ENCODE measurements around the gene TRPC3. TPM values are rescaled to one million over a fixed set of nuclear protein-coding genes. Genes with fewer than 3 reads are reported as not detected.

TRPC3 gene
- total and polyA plus RNA-seq, 5 experiments from 2014 or later, result 0.31 TPM; not detected in 4

DNA sequence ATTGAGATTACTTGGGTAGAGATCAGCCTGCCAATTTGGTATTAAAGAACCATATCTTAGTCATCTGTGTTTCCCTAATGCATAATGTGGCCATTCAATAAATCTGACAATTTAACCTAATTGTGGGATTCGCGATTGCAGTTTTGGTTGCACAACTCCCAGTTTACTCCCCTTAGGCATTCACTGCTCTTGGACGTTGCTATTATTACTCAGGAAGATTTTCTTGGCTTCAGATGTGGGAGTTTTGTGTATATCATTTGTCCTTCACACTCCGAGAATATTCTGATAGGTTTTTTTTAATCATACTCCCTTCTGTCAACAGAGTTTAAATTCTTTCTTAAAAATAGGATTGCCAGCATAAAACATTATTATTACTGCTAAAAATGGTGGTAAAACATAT lies 22.0 kb upstream of the TRPC3 start:
- Mint-ChIP-seq H3K4me1 (peaks cover 5 to 19% (median 12%) of the 10 kb centered on the region in 4 donors), H3K9me3 (no peaks in the 10 kb centered on the region), H3K27ac (peak overlapping the region in 1 of 10 donors; percentile 15), H3K4me3 (no peak overlapping the region), H3K36me3 (peaks cover 0 to 2% (median 0%) of the 10 kb centered on the region in 3 donors), H3K27me3 (peaks cover 6 to 27% (median 11%) of the 10 kb centered on the region in 5 donors)
- ATAC-seq, result no peak
- POLR2A ChIA-PET, result no interaction called here
- DNase-seq, result no peak

DNA sequence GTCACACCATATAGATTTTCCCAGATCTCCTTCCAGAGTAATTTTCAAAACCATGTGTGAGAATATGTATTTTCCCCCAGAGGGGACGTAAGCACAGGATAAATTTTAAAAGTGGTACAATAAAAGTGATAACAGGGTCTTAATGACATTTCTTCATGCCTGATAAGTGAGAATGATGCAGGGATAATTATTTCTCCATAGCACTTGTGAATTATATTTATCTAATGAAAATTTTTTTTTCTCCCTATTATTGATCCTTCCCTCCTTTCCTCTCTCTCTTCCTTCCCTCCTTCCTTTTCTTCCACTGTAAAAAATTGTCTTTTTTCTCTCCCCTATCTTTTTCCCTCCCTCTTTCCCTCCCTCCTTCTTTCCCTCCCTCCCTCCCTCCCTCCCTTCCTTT lies 17.0 kb upstream of the TRPC3 start:
- no peaks in the 10 kb centered on the region for H3K4me1 Mint-ChIP-seq
- H3K4me3 Mint-ChIP-seq, result no peak overlapping the region
- no peaks in the 10 kb centered on the region for H3K36me3 Mint-ChIP-seq
- POLR2A ChIA-PET, result no interaction called here
- H3K27me3 Mint-ChIP-seq, result peaks cover 18 to 37% (median 21%) of the 10 kb centered on the region in 5 donors
- H3K9me3 Mint-ChIP-seq, result peaks cover 0 to 11% (median 0%) of the 10 kb centered on the region in 9 donors
- ATAC-seq, result no peak
- no peak for DNase-seq
- no peak overlapping the region for H3K27ac Mint-ChIP-seq

DNA sequence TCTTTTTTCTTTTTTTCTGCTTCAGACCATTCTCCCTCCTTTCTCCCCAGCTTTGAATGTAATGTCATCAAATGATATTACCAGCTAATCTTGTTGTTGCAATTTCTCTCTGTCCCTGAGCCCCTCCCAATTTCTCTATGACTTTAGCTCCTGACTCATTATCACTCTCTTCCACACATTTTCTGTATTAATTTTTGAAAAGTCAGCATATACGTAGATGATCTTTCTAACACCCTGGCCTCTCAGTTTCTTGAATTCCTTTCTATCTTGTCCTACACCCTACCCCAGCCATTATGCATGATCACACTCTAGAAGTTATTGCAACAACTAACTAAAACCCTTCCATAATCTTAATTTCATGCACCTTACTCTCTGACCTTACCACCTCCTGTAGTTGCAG lies 13.1 kb upstream of the TRPC3 start:
- peaks cover 12 to 23% (median 20%) of the 10 kb centered on the region in 5 donors for H3K27me3 Mint-ChIP-seq
- ATAC-seq, result no peak

DNA sequence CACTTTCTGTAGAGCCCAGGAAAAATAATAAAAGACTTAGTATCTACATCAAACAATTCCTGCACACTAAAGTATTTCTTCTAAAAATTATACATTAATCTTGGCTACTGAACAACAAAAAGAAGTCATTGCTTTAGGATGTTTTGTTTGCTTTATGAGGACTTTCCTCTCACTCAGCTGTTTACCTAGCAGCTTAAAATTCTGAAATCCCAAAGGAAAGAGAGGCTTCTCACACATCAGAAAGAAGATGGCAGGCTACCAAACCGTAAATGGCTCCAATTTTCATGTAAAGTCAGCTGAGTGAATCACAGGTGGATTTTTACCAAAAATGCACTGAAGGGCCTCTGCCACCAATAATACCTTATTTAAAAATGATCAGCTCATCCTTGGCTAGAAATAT lies 9.0 kb upstream of the TRPC3 start:
- no peak overlapping the region for H3K27ac Mint-ChIP-seq
- ATAC-seq (no peak), DNase-seq (no peak)
- H3K9me3 Mint-ChIP-seq, result peaks cover 0 to 13% (median 1%) of the 10 kb centered on the region in 9 donors
- no peak overlapping the region for H3K4me3 Mint-ChIP-seq
- POLR2A ChIA-PET, result no interaction called here
- no peaks in the 10 kb centered on the region for H3K36me3 Mint-ChIP-seq
- peaks cover 4 to 22% (median 17%) of the 10 kb centered on the region in 5 donors for H3K27me3 Mint-ChIP-seq
- H3K4me1 Mint-ChIP-seq, result no peaks in the 10 kb centered on the region

More for the DNA sequence above, 13.1 kb upstream of the TRPC3 start:
- no peak overlapping the region for H3K4me3 Mint-ChIP-seq
- H3K9me3 Mint-ChIP-seq, result peaks cover 0 to 13% (median 1%) of the 10 kb centered on the region in 9 donors
- POLR2A ChIA-PET, result no interaction called here
- DNase-seq, result no peak
- no peak overlapping the region for H3K27ac Mint-ChIP-seq
- no peaks in the 10 kb centered on the region for H3K4me1 Mint-ChIP-seq
- no peaks in the 10 kb centered on the region for H3K36me3 Mint-ChIP-seq

DNA sequence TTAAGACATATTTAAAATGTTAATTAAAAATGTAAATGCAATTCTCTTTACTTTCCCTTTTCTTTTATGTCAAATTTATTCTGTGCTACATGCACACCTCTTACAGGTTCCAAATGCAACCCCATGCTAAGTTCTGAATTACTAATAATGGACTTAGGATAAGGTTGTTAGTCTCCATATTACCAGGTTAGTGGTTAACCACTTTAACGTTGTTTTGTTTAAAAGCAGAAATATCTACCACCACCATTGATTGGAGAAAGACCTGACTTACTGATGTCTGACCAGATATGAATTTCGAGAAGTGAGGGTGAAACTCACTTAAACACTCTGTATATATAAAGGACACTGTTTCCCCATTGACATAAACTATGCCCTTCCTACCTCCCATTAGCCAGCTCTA lies 6.9 kb upstream of the TRPC3 start:
- POLR2A ChIA-PET, result no interaction called here
- DNase-seq (no peak), ATAC-seq (no peak)
- no peak overlapping the region for H3K27ac Mint-ChIP-seq
- H3K27me3 Mint-ChIP-seq, result peaks cover 0 to 12% (median 7%) of the 10 kb centered on the region in 5 donors
- peaks cover 0 to 3% (median 0%) of the 10 kb centered on the region in 4 donors for H3K4me1 Mint-ChIP-seq
- no peak overlapping the region for H3K4me3 Mint-ChIP-seq
- H3K36me3 Mint-ChIP-seq, result no peaks in the 10 kb centered on the region
- peaks cover 0 to 2% (median 0%) of the 10 kb centered on the region in 9 donors for H3K9me3 Mint-ChIP-seq

DNA sequence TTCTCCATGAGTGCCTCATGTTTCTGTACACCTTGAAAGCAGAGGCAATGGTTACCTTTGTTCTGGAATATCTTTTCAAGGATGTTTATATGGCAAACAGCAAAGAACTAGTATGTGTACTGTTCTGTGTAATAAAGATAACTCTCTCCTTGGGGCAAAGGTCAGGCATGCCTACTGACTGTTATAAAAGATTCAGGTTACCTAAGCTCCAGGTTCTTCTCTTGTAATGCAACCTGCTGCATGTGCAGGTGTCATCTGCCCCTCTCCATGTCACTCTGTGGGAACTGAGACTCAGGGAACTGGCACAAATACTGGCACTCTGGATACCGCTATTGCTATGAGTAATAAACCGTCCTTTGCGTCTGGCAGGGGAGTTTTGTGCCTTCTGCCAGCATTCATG lies 5.4 kb upstream of the TRPC3 start:
- POLR2A ChIA-PET, result no interaction called here
- ATAC-seq, result no peak
- Mint-ChIP-seq H3K27me3 (peaks cover 0 to 17% (median 15%) of the 10 kb centered on the region in 5 donors), H3K27ac (no peak overlapping the region), H3K36me3 (no peaks in the 10 kb centered on the region), H3K4me1 (peaks cover 0 to 10% (median 2%) of the 10 kb centered on the region in 4 donors), H3K4me3 (no peak overlapping the region), H3K9me3 (peaks cover 0 to 1% (median 0%) of the 10 kb centered on the region in 9 donors)
- DNase-seq, result no peak

DNA sequence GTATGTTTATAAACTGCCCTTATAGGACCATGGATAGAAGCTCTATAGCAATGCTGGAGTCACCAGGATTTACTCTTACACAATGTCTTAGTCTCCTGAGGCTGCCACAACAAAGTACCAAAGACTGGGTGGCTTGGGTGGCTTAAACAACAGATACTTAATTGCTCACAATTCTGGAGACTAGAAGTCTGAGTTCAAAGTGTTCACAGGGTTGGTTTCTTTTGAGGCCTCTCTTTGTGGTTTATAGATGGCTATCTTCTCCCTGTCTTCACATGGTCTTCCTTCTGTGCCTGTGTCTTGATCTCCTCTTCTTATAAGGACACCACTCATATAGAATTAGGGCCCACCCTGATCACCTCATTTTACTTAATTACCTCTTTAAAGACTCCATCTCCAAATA lies 2.0 kb upstream of the TRPC3 start:
- DNase-seq (no peak), ATAC-seq (no peak)
- no peak overlapping the region for H3K4me3 Mint-ChIP-seq
- H3K4me1 Mint-ChIP-seq, result peaks cover 3 to 21% (median 15%) of the 10 kb centered on the region in 4 donors
- no peak overlapping the region for H3K27ac Mint-ChIP-seq
- H3K27me3 Mint-ChIP-seq, result peaks cover 4 to 38% (median 32%) of the 10 kb centered on the region in 5 donors
- no peaks in the 10 kb centered on the region for H3K36me3 Mint-ChIP-seq
- H3K9me3 Mint-ChIP-seq, result no peaks in the 10 kb centered on the region
- POLR2A ChIA-PET, result no interaction called here

DNA sequence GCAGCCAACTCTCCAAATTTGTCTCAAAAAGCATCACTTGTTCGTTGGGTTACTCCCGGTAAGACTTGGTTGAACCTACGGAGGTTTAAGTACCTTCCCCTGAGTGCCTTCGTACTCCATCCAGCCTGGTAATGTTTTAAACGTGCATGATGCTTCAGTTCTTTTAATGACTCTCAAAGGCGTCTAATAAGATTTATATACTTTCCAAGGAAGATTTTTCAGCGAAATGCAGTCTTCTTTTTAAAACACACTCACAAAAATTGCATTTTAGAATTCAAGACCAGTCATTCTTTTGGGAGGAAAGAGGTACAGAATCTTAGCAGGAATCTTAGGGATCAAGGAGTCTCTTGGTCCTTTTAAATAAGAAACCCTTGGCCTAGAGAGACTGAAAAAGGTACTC lies 430 bp upstream of the TRPC3 start:
- no peaks in the 10 kb centered on the region for H3K9me3 Mint-ChIP-seq
- DNase-seq, result no peak
- H3K27me3 Mint-ChIP-seq, result peaks cover 6 to 52% (median 38%) of the 10 kb centered on the region in 5 donors

DNA sequence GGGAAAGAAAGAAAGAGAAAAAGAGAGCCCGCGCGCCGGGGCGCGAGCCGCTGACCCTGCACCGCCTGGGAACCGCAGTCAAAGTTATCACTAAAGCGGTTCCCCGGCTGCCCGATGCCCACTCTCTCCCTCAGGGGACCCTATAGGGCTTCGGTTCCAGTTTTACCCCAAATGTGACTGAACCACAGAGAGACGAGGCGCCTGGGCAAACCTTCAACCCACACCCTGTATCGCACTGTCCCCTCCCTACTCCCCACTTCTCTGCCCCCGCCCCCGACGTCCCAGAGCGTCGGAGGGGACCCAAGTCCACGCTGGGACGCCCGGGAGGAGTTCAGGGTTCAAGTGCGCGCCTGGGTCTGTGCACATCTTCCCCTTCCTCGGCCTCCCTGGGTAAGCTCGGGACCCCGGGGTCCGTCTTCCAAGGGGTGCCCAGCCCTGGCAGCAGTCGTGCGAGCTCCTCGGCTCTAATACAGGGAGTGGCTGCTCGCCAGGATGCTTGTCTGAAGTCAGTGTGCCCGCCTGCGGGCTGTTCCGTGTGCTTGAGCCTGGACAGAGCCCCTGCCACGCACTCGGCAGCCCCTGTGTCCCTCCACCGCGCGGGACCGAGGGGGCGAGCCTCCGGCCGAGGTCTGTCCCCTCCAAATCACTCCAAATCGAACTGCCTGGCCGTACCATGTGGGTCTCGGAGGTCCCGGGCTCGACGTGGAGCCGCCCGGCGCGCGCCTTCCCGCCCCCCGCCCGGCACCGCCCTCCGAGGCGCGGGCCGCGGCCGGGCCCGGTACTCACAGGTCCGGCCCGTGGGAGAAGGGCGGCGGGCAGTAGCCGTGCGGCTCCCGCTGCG lies 960 bp downstream of the TRPC3 start:
- Mint-ChIP-seq H3K9me3 (no peaks in the 10 kb centered on the region), H3K27me3 (peaks cover 11 to 60% (median 43%) of the 10 kb centered on the region in 5 donors), H3K4me3 (peak overlapping the region; percentile 83 to 97 (median 90)), H3K4me1 (peaks cover 3 to 21% (median 15%) of the 10 kb centered on the region in 4 donors), H3K27ac (peak overlapping the region in 1 of 10 donors; percentile 46), H3K36me3 (no peaks in the 10 kb centered on the region)
- DNase-seq (peak in 4 of 10 donors; percentile 23 to 31 (median 26)), ATAC-seq (peak; percentile 43)
- POLR2A ChIA-PET, result no interaction called here

More for the DNA sequence above, 430 bp upstream of the TRPC3 start:
- peak overlapping the region; percentile 54 to 87 (median 80) for H3K4me3 Mint-ChIP-seq
- no peaks in the 10 kb centered on the region for H3K36me3 Mint-ChIP-seq
- H3K27ac Mint-ChIP-seq, result peak overlapping the region in 2 of 10 donors; percentile 49 to 50
- POLR2A ChIA-PET, result interaction anchor here (0.6 kb wide), 1 partner anchor 52 kb away, joined by 4 read pairs; no protein-coding TSS in a partner anchor
- H3K4me1 Mint-ChIP-seq, result peaks cover 3 to 21% (median 15%) of the 10 kb centered on the region in 4 donors
- no peak for ATAC-seq

DNA sequence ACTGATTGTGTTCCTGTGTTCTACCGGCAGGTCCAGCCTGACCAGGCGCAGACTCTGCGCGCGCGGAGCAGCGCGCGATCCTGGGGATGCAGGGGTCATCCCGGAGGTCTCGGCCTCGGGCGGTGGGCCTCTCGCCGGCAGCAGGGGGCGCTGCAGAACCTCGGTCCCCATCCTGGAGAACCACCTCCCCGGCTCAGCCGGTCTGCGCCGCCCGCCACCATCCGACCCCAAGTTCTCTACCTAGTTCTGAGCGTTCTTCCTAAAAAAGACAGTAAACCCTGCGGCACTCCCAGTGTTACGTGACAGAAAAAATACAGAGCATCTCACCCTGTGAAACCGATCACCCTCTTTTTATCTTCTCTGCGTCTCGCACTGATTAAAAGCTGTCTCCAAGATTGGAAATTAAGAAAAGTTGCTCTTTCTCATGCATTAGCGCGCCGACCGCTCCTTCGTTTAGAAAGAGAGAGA lies 1.6 kb downstream of the TRPC3 start:
- Mint-ChIP-seq H3K4me3 (peak overlapping the region; percentile 83 to 97 (median 90)), H3K27ac (peak overlapping the region in 3 of 10 donors; percentile 46 to 64 (median 50)), H3K4me1 (peaks cover 3 to 21% (median 15%) of the 10 kb centered on the region in 4 donors), H3K27me3 (peaks cover 11 to 66% (median 47%) of the 10 kb centered on the region in 5 donors), H3K36me3 (no peaks in the 10 kb centered on the region), H3K9me3 (no peaks in the 10 kb centered on the region)
- ATAC-seq (peak; percentile 82 to 88), DNase-seq (peak; percentile 56 to 88 (median 78))
- POLR2A ChIA-PET, result no interaction called here

DNA sequence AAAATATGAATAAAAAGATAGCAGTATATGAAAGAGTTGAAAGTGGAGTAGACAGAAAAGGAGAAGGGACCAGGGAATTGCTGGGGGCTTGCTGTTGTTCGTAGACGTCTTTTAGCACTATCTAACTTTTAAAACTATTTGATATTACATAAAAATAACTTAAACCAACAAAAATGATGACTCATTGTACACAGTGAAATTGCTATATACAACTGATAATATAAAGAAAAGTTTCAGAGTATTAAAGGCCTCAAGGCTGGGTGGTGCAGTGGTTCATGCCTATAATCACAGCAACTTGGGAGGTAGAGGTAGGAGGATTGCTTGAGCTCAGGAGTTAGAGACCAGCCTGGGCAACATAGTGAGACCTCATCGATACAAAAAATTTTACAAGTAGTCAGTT lies 5.2 kb downstream of the TRPC3 start:
- H3K36me3 Mint-ChIP-seq, result no peaks in the 10 kb centered on the region
- H3K4me3 Mint-ChIP-seq, result no peak overlapping the region
- ATAC-seq (no peak), DNase-seq (no peak)
- POLR2A ChIA-PET, result no interaction called here
- H3K27me3 Mint-ChIP-seq, result peaks cover 19 to 69% (median 51%) of the 10 kb centered on the region in 5 donors
- no peak overlapping the region for H3K27ac Mint-ChIP-seq
- no peaks in the 10 kb centered on the region for H3K9me3 Mint-ChIP-seq
- peaks cover 3 to 12% (median 9%) of the 10 kb centered on the region in 4 donors for H3K4me1 Mint-ChIP-seq

DNA sequence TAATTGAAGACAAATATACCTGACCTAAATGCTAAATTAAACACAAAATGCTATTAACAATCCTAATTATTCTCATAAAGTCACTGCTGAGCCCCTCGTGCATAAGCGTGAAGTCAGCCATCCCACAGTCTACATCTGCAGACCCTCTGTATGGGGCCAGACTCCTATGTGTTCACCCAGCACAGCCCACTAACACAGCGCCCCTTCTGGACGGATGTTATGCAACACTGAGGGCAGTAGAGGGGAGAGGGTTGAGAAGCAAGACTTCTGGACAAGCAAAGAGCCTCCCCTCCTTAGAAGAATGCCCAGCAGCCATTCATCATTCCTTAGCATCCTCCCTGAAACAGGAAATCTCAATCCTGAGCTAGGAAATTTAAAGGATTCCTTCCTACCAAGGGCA lies 7.9 kb downstream of the TRPC3 start:
- H3K9me3 Mint-ChIP-seq, result no peaks in the 10 kb centered on the region
- ATAC-seq (peak in 1 of 2 donors; percentile 57), DNase-seq (no peak)
- no peaks in the 10 kb centered on the region for H3K36me3 Mint-ChIP-seq
- peaks cover 0 to 3% (median under 1%) of the 10 kb centered on the region in 4 donors for H3K4me1 Mint-ChIP-seq
- peaks cover 34 to 77% (median 58%) of the 10 kb centered on the region in 5 donors for H3K27me3 Mint-ChIP-seq
- H3K27ac Mint-ChIP-seq, result no peak overlapping the region
- no peak overlapping the region for H3K4me3 Mint-ChIP-seq
- POLR2A ChIA-PET, result no interaction called here

DNA sequence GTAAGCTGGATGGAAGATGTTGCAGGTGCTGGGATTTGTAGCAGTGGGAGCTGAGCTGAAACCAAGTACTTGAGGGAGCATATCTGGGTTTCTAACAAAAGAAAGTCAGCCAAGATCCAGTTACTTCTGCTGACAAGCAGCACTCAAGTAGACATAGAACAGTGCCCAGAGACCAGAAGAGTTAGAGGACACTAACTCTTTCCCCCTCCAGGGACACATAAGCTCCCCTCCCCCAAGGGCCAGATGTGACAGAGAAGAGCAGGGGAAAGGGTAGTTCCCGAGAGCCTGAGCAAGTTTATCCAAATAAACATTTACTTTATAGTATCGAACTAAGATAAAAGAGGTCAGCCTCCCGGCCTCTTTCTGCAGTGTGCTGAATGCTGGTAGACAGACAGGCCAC lies 12.2 kb downstream of the TRPC3 start:
- Mint-ChIP-seq H3K27me3 (peaks cover 30 to 55% (median 47%) of the 10 kb centered on the region in 5 donors), H3K4me3 (no peak overlapping the region)

More for the DNA sequence above, 12.2 kb downstream of the TRPC3 start:
- no peak overlapping the region for H3K27ac Mint-ChIP-seq
- DNase-seq (no peak), ATAC-seq (no peak)
- POLR2A ChIA-PET, result no interaction called here
- H3K36me3 Mint-ChIP-seq, result no peaks in the 10 kb centered on the region
- H3K4me1 Mint-ChIP-seq, result peaks cover 0 to 12% (median 3%) of the 10 kb centered on the region in 4 donors
- no peaks in the 10 kb centered on the region for H3K9me3 Mint-ChIP-seq
